Gastroesophageal sphincter (tissue), 3 donors: ENCODE measurements around the gene HSPB7.

Experiments used
- CTCF ChIP-seq, 4 experiments: fragments of 200-600 bp in 2 of 4; fragments of 450-650 bp in 2 of 4; sonication (generic) in 1 of 4; IDR thresholded peaks; one replicate each; pipeline ENCODE4 v1.5.1; 2017 to 2019; ENCODE audit warnings: antibody characterized with exemption in 4 of 4, mild to moderate bottlenecking in 2 of 4, moderate library complexity in 2 of 4
- EP300 ChIP-seq: sonication (generic); formaldehyde crosslinking; IDR thresholded peaks from one replicate; pipeline ENCODE4 v1.6.1; 2017; ENCODE audit warnings: antibody characterized with exemption, mild to moderate bottlenecking
- POLR2A ChIP-seq, 2 donors: fragments of 450-650 bp; IDR thresholded peaks; one replicate each; pipeline ENCODE4 v1.6.1; 2017; ENCODE audit warnings: antibody characterized with exemption in 2 of 2, mild to moderate bottlenecking in 2 of 2, moderate library complexity in 1 of 2
- POLR2AphosphoS5 ChIP-seq: sonication (generic); formaldehyde crosslinking; IDR thresholded peaks from one replicate; pipeline ENCODE4 v1.6.1; 2017; ENCODE audit warnings: antibody characterized with exemption

GRCh38 chr1:16026723-16027484, 9.1 kb upstream of the HSPB7 start:
- TF ChIP-seq CTCF (IDR thresholded peaks at IDR 0.05) (no peak), POLR2AphosphoS5 (no peak), POLR2A (IDR thresholded peaks at IDR 0.05) (no peak), EP300 (no peak)
